Measurements from ENCODE around the gene COL21A1.

DNA sequence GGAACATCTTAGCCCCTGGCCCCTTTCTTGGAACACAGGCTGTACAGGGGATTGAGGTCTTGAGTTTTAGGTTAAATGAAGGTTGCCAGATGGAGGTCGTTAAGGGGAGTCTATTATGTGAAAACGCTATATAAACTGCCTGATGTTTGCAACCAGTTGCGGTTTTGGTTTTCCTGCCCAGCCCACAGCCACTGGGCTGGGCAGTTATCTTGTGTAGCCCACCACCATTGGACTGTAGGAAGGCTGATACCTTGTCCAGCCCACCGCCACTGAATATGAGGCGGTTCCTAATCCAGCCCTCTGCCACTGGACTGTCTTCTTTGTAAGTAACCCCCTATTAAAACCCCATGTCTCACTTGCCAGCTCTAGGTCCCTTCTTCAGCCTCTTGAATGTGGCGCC lies 42.3 kb upstream of the COL21A1 start:
- no peak for TF ChIP-seq POLR2A (IDR thresholded peaks at IDR 0.05; ENCODE audit: low read length)
- no peak for TF ChIP-seq GATA1 (IDR thresholded peaks at IDR 0.05; ENCODE audit: low read depth, low read length)
